Neuron (in vitro differentiated cells): Measurements from ENCODE around the gene RINT1.
"Not testable (repeated sequence)": the region's sequence is repeated elsewhere in the genome, so short reads cannot be mapped to it uniquely, and the experiment has no call there.

Source experiments
- H2AFZ ChIP-seq: one replicate; pipeline ENCODE4 v1.6.1; 2013; ENCODE audit warnings: low read depth, mild to moderate bottlenecking, inconsistent platforms, low read length, moderate library complexity
- H3K27me3 ChIP-seq: one replicate; pipeline ENCODE4 v1.6.1; 2013; ENCODE audit warnings: low read length; ENCODE audit not compliant: insufficient read depth
- H3K36me3 ChIP-seq: one replicate; pipeline ENCODE4 v1.6.1; 2013; ENCODE audit warnings: low read length; ENCODE audit not compliant: insufficient read depth
- H3K4me1 ChIP-seq: one replicate; pipeline ENCODE4 v1.6.1; 2013; ENCODE audit warnings: low read length; ENCODE audit not compliant: insufficient read depth
- H3K4me3 ChIP-seq: 2 replicates; pipeline ENCODE4 v1.5.1; 2013; ENCODE audit warnings: mild to moderate bottlenecking, low read length, moderate library complexity
- H3K9me3 ChIP-seq: one replicate; pipeline ENCODE4 v1.6.1; 2013; ENCODE audit warnings: low read length

RINT1 gene

GRCh38 chr7:105520620-105521019 is 11.4 kb upstream of the RINT1 start:
- H3K27me3 ChIP-seq, H3K4me1 ChIP-seq, H2AFZ ChIP-seq, H3K9me3 ChIP-seq, H3K36me3 ChIP-seq: not testable (repeated sequence)
- H3K4me3 ChIP-seq, result peak overlapping the region; percentile 59

DNA sequence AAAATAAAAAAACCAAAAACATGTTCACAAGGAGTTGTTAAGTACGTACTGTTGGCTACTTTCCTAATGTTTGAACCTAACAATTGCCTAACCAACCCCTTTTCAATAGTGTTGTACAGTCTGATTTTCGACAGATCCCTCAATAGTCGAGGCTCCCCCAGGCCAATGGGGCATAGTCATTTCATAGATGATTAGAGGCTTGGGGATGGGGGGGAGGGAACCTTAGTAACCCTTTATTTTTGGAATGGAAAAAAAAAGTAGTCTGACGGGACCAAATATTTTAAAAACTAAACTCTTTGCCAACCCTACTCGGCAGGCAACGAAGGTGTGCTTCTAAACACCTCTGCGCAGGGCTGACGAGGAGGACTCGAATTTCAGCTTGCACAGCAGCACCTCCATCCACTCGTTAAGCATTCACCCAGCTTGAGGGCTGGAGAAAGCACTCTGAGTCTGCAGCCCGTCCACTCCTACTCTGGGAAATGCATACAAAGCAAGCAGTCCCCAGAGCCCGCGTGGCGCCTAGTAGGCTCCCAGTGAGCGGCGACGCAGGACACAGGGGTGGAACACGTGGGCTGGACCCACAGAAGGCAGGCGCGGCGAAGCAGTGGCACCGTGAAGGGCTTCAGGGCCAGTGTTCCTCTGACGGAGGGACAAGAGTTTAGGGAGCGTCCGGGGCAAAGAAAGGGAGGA is 10.8 kb upstream of the RINT1 start:
- no peaks in the 10 kb centered on the region for H3K27me3 ChIP-seq
- peak overlapping the region; percentile 92 for H2AFZ ChIP-seq
- H3K36me3 ChIP-seq, result peaks cover 8% of the 10 kb centered on the region
- peak overlapping the region; percentile 59 for H3K4me3 ChIP-seq
- peaks cover 2% of the 10 kb centered on the region for H3K9me3 ChIP-seq
- H3K4me1 ChIP-seq, result peaks cover 8% of the 10 kb centered on the region

- Histone ChIP-seq H3K4me3 (peak within 1 kb of the TSS; percentile 59), H3K27me3 (no peaks in the 10 kb centered on the region), H3K36me3 (peaks cover 8% of the 10 kb centered on the region), H2AFZ (peak within 1 kb of the TSS; percentile 92), H3K9me3 (peaks cover 2% of the 10 kb centered on the region), H3K4me1 (peaks cover 8% of the 10 kb centered on the region)
Measured at GRCh38 chr7:105521717-105522463, 10.1 kb upstream of the RINT1 start, which contains the start of gene PUS7. TSS of gene PUS7 (minus strand) at chr7:105522271. CDS start at chr7:105508512, 13,759 bp downstream.

DNA sequence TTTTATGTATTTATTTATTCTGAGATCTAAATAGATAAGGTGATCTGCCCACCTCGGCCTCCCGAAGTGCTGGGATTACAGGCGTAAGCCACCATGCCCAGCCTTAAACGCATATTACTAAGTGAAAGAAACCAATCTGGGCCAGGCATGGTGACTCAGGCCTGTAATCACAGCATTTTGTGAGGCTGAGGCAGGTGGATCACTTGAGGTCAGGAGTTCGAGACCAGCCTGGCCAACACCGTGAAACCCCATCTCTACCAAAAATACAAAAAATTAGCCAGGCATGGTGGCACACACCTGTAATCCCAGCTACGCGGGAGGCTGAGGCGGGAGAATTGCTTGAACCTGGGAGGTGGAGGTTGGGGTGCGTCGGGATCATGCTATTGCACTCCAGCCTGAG is 7.6 kb upstream of the RINT1 start:
- not testable (repeated sequence) for H3K9me3 ChIP-seq, H3K36me3 ChIP-seq, H2AFZ ChIP-seq, H3K4me3 ChIP-seq, H3K4me1 ChIP-seq, H3K27me3 ChIP-seq

GRCh38 chr7:105524840-105525239 is 7.2 kb upstream of the RINT1 start:
- Histone ChIP-seq H3K27me3 (no peaks in the 10 kb centered on the region), H3K4me3 (no peak overlapping the region), H2AFZ (no peak overlapping the region), H3K9me3 (no peaks in the 10 kb centered on the region), H3K4me1 (peaks cover 8% of the 10 kb centered on the region), H3K36me3 (no peaks in the 10 kb centered on the region)

DNA sequence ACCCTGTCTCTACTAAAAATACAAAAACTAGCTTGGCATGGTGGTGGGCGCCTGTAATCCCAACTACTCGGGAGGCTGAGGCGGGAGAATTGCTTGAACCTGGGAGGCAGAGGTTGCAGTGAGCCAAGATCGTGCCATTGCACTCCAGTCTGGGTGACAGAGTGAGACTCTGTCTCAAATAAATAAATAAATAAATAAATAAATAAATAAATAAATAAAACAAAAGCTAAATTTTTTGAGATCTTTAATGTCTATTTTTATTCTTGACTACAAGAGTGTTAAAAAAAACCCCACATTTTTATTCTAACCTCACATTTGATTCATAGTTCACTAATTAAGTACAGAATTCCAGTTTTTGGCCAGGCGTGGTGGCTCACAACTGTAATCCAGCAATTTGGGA is 4.3 kb upstream of the RINT1 start:
- not testable (repeated sequence) for H3K27me3 ChIP-seq, H3K4me1 ChIP-seq, H3K36me3 ChIP-seq

DNA sequence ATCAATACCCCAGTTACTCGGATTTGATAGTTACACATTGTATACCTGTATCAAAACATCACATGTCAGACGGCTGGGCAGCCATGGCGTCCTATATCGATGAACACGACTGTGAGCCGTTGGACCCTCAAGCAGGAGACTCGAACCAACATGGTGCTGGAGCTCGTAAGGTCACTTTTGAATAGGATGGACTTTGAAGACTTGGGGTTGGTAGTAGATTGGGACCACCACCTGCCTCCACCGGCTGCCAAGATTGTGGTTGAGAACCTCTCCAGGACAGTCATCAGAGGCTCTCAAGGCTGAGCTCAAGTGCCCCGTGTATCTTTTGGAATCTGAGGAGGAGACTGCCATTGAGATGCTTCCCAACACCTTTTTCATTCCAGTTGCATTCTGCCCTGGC is 1.9 kb upstream of the RINT1 start:
- Histone ChIP-seq H3K9me3 (no peaks in the 10 kb centered on the region), H3K4me1 (peaks cover 13% of the 10 kb centered on the region), H3K36me3 (no peaks in the 10 kb centered on the region), H2AFZ (no peak overlapping the region), H3K4me3 (no peak overlapping the region), H3K27me3 (no peaks in the 10 kb centered on the region)

More for the DNA sequence above, 4.3 kb upstream of the RINT1 start:
- H2AFZ ChIP-seq, H3K4me3 ChIP-seq, H3K9me3 ChIP-seq: not testable (repeated sequence)

DNA sequence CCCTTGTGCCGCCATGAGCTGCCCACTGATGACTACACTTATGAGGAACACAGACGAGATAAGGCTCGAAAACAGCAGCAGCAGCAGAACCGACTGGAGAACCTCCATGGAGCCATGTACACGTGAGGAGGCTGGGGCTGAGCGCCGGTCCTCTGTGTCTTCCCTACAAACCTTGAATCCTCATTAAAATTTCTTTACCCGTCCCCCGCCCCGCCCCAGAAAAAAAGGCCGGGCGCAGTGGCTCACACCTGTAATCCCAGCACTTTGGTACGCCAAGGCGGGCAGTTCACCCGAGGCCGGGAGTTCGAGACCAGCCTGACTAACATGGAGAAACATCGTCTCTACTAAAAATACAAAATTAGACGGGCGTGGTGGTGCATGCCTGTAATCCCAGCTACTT is 1.5 kb upstream of the RINT1 start:
- Histone ChIP-seq H3K4me1 (peaks cover 13% of the 10 kb centered on the region), H3K27me3 (no peaks in the 10 kb centered on the region), H2AFZ (no peak overlapping the region), H3K36me3 (no peaks in the 10 kb centered on the region), H3K4me3 (no peak overlapping the region), H3K9me3 (no peaks in the 10 kb centered on the region)

DNA sequence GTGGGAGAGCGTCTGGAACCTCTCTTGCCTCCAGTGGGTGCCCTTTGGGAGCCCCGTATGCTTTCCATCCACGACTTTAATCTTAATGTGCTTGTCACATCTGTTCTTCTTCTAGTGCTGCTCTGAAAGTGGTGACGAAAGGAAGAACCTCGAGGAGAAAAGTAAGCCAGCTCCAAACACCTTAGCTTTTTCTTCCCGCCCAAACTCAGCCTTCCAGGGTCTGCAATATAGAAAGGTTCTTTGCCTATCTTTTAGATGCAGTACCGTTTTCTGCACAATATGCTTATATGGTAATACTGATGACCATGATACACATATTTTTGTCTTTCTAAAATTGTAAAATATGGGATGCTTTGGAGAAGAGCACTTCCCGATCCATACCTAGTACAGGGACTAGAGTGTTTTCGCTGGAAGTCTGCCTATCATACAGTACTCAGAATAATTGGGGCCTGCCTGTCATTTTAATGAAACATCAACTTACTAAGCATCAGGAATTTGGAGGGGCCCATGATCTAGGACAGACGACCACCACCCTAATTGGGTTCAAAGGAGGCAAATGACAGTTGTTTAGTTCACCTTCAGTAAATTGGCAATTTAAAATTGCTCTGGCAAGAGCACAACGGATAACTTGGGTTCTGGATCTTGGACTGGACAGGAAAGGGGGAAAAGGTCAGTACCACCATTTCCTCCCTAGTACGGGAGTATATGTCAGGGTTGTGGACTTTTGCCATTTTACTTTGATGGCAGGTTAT is 884 bp downstream of the RINT1 start:
- H2AFZ ChIP-seq, result peak overlapping the region; percentile 36
- no peaks in the 10 kb centered on the region for H3K9me3 ChIP-seq

GRCh38 chr7:105538339-105538738 is 6.3 kb downstream of the RINT1 start:
- Histone ChIP-seq H3K27me3 (no peaks in the 10 kb centered on the region), H3K4me1 (peaks cover 4% of the 10 kb centered on the region), H3K36me3 (peaks cover 58% of the 10 kb centered on the region), H2AFZ (no peak overlapping the region), H3K9me3 (no peaks in the 10 kb centered on the region), H3K4me3 (no peak overlapping the region)

More for the DNA sequence above, 884 bp downstream of the RINT1 start:
- peaks cover 13% of the 10 kb centered on the region for H3K4me1 ChIP-seq
- peak overlapping the region; percentile 83 for H3K4me3 ChIP-seq
- no peaks in the 10 kb centered on the region for H3K27me3 ChIP-seq
- H3K36me3 ChIP-seq, result peaks cover 19% of the 10 kb centered on the region

DNA sequence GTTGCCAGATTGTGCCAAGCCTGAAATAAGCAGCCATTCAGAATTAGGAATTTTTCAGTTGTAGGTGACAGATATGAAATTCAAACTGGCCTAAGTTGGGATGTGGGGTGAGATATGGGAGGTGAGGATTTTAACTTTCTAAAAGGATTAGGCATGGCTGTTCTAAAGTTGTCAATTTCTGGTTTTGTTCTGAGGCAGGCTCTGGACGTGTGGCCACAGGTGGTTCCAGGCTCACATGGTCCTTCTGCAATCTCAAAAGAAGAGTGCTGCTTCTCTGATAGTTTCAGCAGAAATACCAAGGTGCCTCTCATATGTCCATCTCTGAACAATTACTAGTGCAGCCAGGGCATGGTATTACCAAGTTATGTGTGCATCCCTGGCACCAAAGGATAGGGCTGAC is 27.9 kb downstream of the RINT1 start:
- Histone ChIP-seq H3K27me3 (no peaks in the 10 kb centered on the region), H3K36me3 (peaks cover 46% of the 10 kb centered on the region), H2AFZ (no peak overlapping the region), H3K4me3 (no peak overlapping the region), H3K9me3 (no peaks in the 10 kb centered on the region), H3K4me1 (no peaks in the 10 kb centered on the region)

DNA sequence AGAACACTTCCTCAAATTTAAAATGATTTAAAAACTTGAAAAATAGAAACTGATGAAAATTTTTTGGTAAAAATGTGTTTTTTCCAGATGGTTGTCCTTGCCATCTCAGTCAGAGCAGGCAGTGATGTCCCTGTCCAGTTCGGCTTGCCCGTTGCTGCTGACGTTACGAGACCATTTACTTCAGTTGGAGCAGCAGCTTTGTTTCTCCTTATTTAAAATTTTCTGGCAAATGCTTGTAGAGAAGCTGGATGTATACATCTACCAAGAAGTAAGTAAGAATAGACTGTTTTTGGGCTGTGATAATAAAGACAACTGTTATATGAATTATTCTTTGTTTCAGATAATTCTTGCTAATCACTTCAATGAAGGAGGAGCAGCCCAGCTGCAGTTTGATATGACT is 33.2 kb downstream of the RINT1 start:
- H3K36me3 ChIP-seq, result peaks cover 56% of the 10 kb centered on the region
- no peaks in the 10 kb centered on the region for H3K9me3 ChIP-seq
- no peak overlapping the region for H2AFZ ChIP-seq
- H3K4me3 ChIP-seq, result no peak overlapping the region
- no peaks in the 10 kb centered on the region for H3K4me1 ChIP-seq
- no peaks in the 10 kb centered on the region for H3K27me3 ChIP-seq

GRCh38 chr7:105567024-105567423 is 35.0 kb downstream of the RINT1 start:
- Histone ChIP-seq H2AFZ (no peak overlapping the region), H3K4me1 (no peaks in the 10 kb centered on the region), H3K9me3 (no peaks in the 10 kb centered on the region), H3K27me3 (no peaks in the 10 kb centered on the region), H3K4me3 (no peak overlapping the region), H3K36me3 (peaks cover 49% of the 10 kb centered on the region)
